GM12878 (cell line): ENCODE data around the gene SC5D. TPM values are rescaled to one million over a fixed set of nuclear protein-coding genes. Genes with fewer than 3 reads are reported as not detected.

Experiments
- CTCF ChIP-seq, 3 experiments: IDR thresholded peaks in 2 of 3; conservative IDR thresholded peaks in 1 of 3; 2 replicates each; pipeline ENCODE4 v1.5.1; 2011; ENCODE audit warnings: low read depth in 3 of 3, low read length in 3 of 3, mild to moderate bottlenecking in 3 of 3, control low read depth in 2 of 3, moderate library complexity in 2 of 3, inconsistent platforms in 1 of 3, mixed read lengths in 1 of 3; ENCODE audit not compliant: control insufficient read depth in 2 of 3, insufficient read depth in 1 of 3; ENCODE audit errors: extremely low read depth in 1 of 3
- EGR1 ChIP-seq, 2 experiments: IDR thresholded peaks; 1 replicate in 1 of 2; 2 replicates in 1 of 2; pipeline ENCODE4 v1.6.1; 2011 to 2012; ENCODE audit warnings: low read depth in 2 of 2, low read length in 2 of 2, borderline replicate concordance in 1 of 2, mild to moderate bottlenecking in 1 of 2, moderate library complexity in 1 of 2
- IKZF2 ChIP-seq, 2 experiments: fragments of 450-650 bp; IDR thresholded peaks; 2 replicates each; pipeline ENCODE4 v1.6.1; 2017; ENCODE audit warnings: mild to moderate bottlenecking in 2 of 2, moderate library complexity in 2 of 2
- JUNB ChIP-seq: IDR thresholded peaks from 2 replicates; pipeline ENCODE4 v1.6.1; 2016; ENCODE audit warnings: antibody characterized with exemption, mild to moderate bottlenecking
- KLF5 ChIP-seq: fragments of 450-650 bp; IDR thresholded peaks from 2 replicates; pipeline ENCODE4 v1.6.1; 2014; ENCODE audit warnings: mild to moderate bottlenecking; ENCODE audit not compliant: partially characterized antibody
- NFIC ChIP-seq: IDR thresholded peaks from 2 replicates; pipeline ENCODE4 v1.6.1; 2012; ENCODE audit warnings: low read depth, mild to moderate bottlenecking, inconsistent platforms, low read length, moderate library complexity
- NKRF ChIP-seq: fragments of 450-650 bp; conservative IDR thresholded peaks from 2 replicates; pipeline ENCODE4 v1.6.1; 2017; ENCODE audit warnings: mild to moderate bottlenecking, moderate library complexity
- NRF1 ChIP-seq: conservative IDR thresholded peaks from 2 replicates; pipeline ENCODE4 v1.6.1; 2011; ENCODE audit warnings: mild to moderate bottlenecking, low read depth, low read length, improper control_type of control experiment
- PRDM15 ChIP-seq: fragments of 450-650 bp; formaldehyde crosslinking; IDR thresholded peaks from 2 replicates; pipeline ENCODE4 v1.4.0; 2020; ENCODE audit warnings: mild to moderate bottlenecking, moderate library complexity
- RBBP5 ChIP-seq: fragments of 200-600 bp; sonication (generic); conservative IDR thresholded peaks from 2 replicates; pipeline ENCODE4 v1.6.1; 2016
- SPI1 ChIP-seq: IDR thresholded peaks from 2 replicates; pipeline ENCODE4 v1.6.1; 2011; ENCODE audit warnings: low read depth, mild to moderate bottlenecking, low read length, moderate library complexity, borderline replicate concordance; ENCODE audit not compliant: insufficient read depth
- SREBF1 ChIP-seq: IDR thresholded peaks from 2 replicates; pipeline ENCODE4 v1.6.1; 2012; ENCODE audit warnings: mild to moderate bottlenecking, low read length
- TCF12 ChIP-seq: IDR thresholded peaks from 2 replicates; pipeline ENCODE4 v1.6.1; 2011; ENCODE audit warnings: low read depth, mild to moderate bottlenecking, low read length
- WRNIP1 ChIP-seq: IDR thresholded peaks from 2 replicates; pipeline ENCODE4 v1.6.1; 2011; ENCODE audit warnings: low read depth, low read length, improper control_type of control experiment, borderline replicate concordance
- YY1 ChIP-seq: IDR thresholded peaks from 2 replicates; pipeline ENCODE4 v1.6.1; 2011; ENCODE audit warnings: low read depth, mild to moderate bottlenecking, low read length
- ZBTB40 ChIP-seq: fragments of 450-650 bp; IDR thresholded peaks from 2 replicates; pipeline ENCODE4 v1.6.1; 2016; ENCODE audit warnings: mild to moderate bottlenecking, moderate library complexity, borderline replicate concordance
- ZNF384 ChIP-seq: IDR thresholded peaks from 2 replicates; pipeline ENCODE4 v1.6.1; 2012; ENCODE audit warnings: low read depth, mild to moderate bottlenecking, low read length, improper control_type of control experiment, borderline replicate concordance
- polyA plus RNA-seq, 11 experiments: library from polyadenylated mRNA; depleted of rRNA in 4 of 11; unstranded in 6 of 11; stranded (reverse) in 5 of 11; fragments of >200 nt; fragmentation: Nextera tagmentation in 4 of 11; fragmentation: Illumina TruSeq in 1 of 11; extraction: Ambion mirVana in 4 of 11; extraction: Trizol in 1 of 11; gene quantifications; 1 replicate in 1 of 11; 2 replicates in 10 of 11; pipeline versions ENCODE4 v1.2.1 to v1.2.3, GENCODE V29; 2011 to 2016; ENCODE audit warnings: inconsistent platforms in 2 of 11, missing spikeins in 2 of 11, low read depth in 1 of 11
- total RNA-seq, 4 experiments: library from RNA; depleted of rRNA in 3 of 4; stranded (reverse); fragments of >200 nt in 3 of 4; fragmentation: Illumina TruSeq in 1 of 4; extraction: Trizol in 1 of 4; gene quantifications; 2 replicates each; pipeline versions ENCODE4 v1.2.1 to v1.2.3, GENCODE V29; 2013 to 2021
- TF ChIP-seq, protein P1 (sequence below): IDR thresholded peaks from 2 replicates; pipeline ENCODE4 v1.6.1; 2012; ENCODE audit warnings: low read depth, low read length, improper control_type of control experiment

Gene SC5D
- total and polyA plus RNA-seq, 10 of the 15 experiments (the other 5 are each of a cell fraction or from before 2014, with no cell fraction given), result 23.7 to 134 (median 30.8) TPM

DNA sequence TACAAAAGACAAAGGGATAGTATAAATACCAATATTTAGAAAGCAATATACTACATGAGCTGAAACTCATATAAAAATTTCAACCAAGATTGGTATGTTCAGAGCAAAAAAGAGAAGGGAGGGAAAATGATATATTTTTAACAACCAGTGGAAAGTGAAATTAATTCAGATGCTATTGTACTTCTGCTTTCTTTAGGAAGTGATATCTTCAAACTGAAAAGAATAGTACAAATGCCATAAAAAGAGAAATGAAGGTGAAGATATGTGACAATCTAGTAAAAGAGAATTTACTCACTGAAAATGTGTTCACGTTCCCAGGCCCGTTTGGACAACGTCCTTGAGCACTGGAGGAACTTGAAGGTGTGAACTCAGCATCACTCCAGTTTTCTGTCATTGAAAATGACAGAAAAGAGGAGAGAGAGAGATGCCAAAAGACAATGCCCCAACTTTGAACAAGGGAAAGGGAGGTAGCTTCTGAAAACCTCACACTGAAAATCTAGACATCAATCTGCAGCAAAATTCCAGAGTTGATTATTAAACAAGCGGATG lies 47.5 kb downstream of the SC5D start (continued):
- TF ChIP-seq CTCF (IDR thresholded peaks at IDR 0.05 in 2 of 3, conservative IDR thresholded peaks at IDR 0.05 in 1 of 3; ENCODE audit: control insufficient read depth in 2 of 3, extremely low read depth in 1 of 3, insufficient read depth in 1 of 3, low read depth in 3 of 3, low read length in 3 of 3), result no peak
- peak; percentile 23; the same call in 1 of the 2 replicates for TF ChIP-seq NFIC
- peak; percentile 6; the same call in 1 of the 2 replicates for TF ChIP-seq SPI1
- no peak for TF ChIP-seq NRF1
- TF ChIP-seq ZNF384, result no peak
- TF ChIP-seq IKZF2 (IDR thresholded peaks at IDR 0.05), result peak; percentile 58 to 62; a peak in 2 of 4 replicates
- TF ChIP-seq JUNB, result no peak
- no peak for TF ChIP-seq WRNIP1
- TF ChIP-seq YY1, result no peak
- no peak for TF ChIP-seq KLF5
- no peak for TF ChIP-seq EGR1 (IDR thresholded peaks at IDR 0.05; ENCODE audit: borderline replicate concordance in 1 of 2, low read depth in 2 of 2, low read length in 2 of 2)
- no peak for TF ChIP-seq NKRF
- no peak for TF ChIP-seq RBBP5
- TF ChIP-seq, protein P1, sequence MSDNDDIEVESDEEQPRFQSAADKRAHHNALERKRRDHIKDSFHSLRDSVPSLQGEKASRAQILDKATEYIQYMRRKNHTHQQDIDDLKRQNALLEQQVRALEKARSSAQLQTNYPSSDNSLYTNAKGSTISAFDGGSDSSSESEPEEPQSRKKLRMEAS, result no peak
- TF ChIP-seq ZBTB40, result no peak
- no peak for TF ChIP-seq TCF12
- no peak for TF ChIP-seq SREBF1
- TF ChIP-seq PRDM15 (CRISPR knock-in tag), result no peak
